ENCODE measurements around the gene SLIT3.

SLIT3 gene

GRCh38 chr5:168843277-168844015 lies 457.5 kb downstream of the SLIT3 start:
- Histone ChIP-seq H3K36me3 (ENCODE audit: low read length) (no peaks in the 10 kb centered on the region), H3K27ac (ENCODE audit: low read depth, low read length) (no peak overlapping the region), H3K4me2 (ENCODE audit: low read depth, low read length, poor library complexity, severe bottlenecking) (no peak overlapping the region), H3K9me2 (replicated peaks; ENCODE audit: insufficient read depth, low read length) (no peaks in the 10 kb centered on the region), H3K4me3 (ENCODE audit: insufficient read depth, low read length, poor library complexity, severe bottlenecking) (no peak overlapping the region), H3K9me3 (ENCODE audit: insufficient read depth, low read length) (no peaks in the 10 kb centered on the region), H3K27me3 (ENCODE audit: low read length) (no peaks in the 10 kb centered on the region), H3F3A (ENCODE audit: insufficient read depth) (no peaks in the 10 kb centered on the region), H3K9ac (ENCODE audit: low read length) (no peak overlapping the region), H2AFZ (ENCODE audit: low read depth, low read length, severe bottlenecking) (no peak overlapping the region), H3K79me2 (ENCODE audit: insufficient read depth, low read length) (no peaks in the 10 kb centered on the region), H4K20me1 (ENCODE audit: low read depth, low read length) (no peaks in the 10 kb centered on the region)
- TF ChIP-seq EZH2phosphoT487 (conservative IDR thresholded peaks at IDR 0.05; ENCODE audit: low read length) = no peak
- no peak for TF ChIP-seq CTCF (IDR thresholded peaks at IDR 0.05; ENCODE audit: insufficient read depth, low read length, poor library complexity, severe bottlenecking)

GRCh38 chr5:168842571-168843205 lies 458.3 kb downstream of the SLIT3 start:
- Histone ChIP-seq H3K4me3 (ENCODE audit: insufficient read depth, low read length, poor library complexity, severe bottlenecking) (no peak overlapping the region), H3K36me3 (ENCODE audit: low read length) (no peaks in the 10 kb centered on the region)

GRCh38 chr5:168837852-168838251 lies 463.1 kb downstream of the SLIT3 start:
- H3K27ac ChIP-seq (ENCODE audit: low read depth, low read length) = no peak overlapping the region
- H3K27me3 ChIP-seq (ENCODE audit: low read length) = no peaks in the 10 kb centered on the region
- H3F3A ChIP-seq (ENCODE audit: insufficient read depth) = no peaks in the 10 kb centered on the region
- H3K9me2 ChIP-seq (replicated peaks; ENCODE audit: insufficient read depth, low read length) = no peaks in the 10 kb centered on the region
- no peaks in the 10 kb centered on the region for H3K9me3 ChIP-seq (ENCODE audit: insufficient read depth, low read length)
- H3K4me2 ChIP-seq (ENCODE audit: low read depth, low read length, poor library complexity, severe bottlenecking) = no peak overlapping the region
- H3K4me3 ChIP-seq (ENCODE audit: insufficient read depth, low read length, poor library complexity, severe bottlenecking) = no peak overlapping the region
- no peak overlapping the region for H2AFZ ChIP-seq (ENCODE audit: low read depth, low read length, severe bottlenecking)
- no peaks in the 10 kb centered on the region for H3K79me2 ChIP-seq (ENCODE audit: insufficient read depth, low read length)
- TF ChIP-seq CTCF (IDR thresholded peaks at IDR 0.05; ENCODE audit: insufficient read depth, low read length, poor library complexity, severe bottlenecking) (no peak), EZH2phosphoT487 (conservative IDR thresholded peaks at IDR 0.05; ENCODE audit: low read length) (no peak)
- no peaks in the 10 kb centered on the region for H4K20me1 ChIP-seq (ENCODE audit: low read depth, low read length)
- H3K36me3 ChIP-seq (ENCODE audit: low read length) = no peaks in the 10 kb centered on the region
- no peak overlapping the region for H3K9ac ChIP-seq (ENCODE audit: low read length)

More at GRCh38 chr5:168842571-168843205, 458.3 kb downstream of the SLIT3 start:
- Histone ChIP-seq H3K9me2 (replicated peaks; ENCODE audit: insufficient read depth, low read length) (no peaks in the 10 kb centered on the region), H3F3A (ENCODE audit: insufficient read depth) (no peaks in the 10 kb centered on the region), H3K27ac (ENCODE audit: low read depth, low read length) (no peak overlapping the region), H4K20me1 (ENCODE audit: low read depth, low read length) (no peaks in the 10 kb centered on the region), H3K9ac (ENCODE audit: low read length) (no peak overlapping the region), H3K4me2 (ENCODE audit: low read depth, low read length, poor library complexity, severe bottlenecking) (no peak overlapping the region), H3K9me3 (ENCODE audit: insufficient read depth, low read length) (no peaks in the 10 kb centered on the region), H3K27me3 (ENCODE audit: low read length) (no peaks in the 10 kb centered on the region), H3K79me2 (ENCODE audit: insufficient read depth, low read length) (no peaks in the 10 kb centered on the region), H2AFZ (ENCODE audit: low read depth, low read length, severe bottlenecking) (no peak overlapping the region)
- TF ChIP-seq CTCF (IDR thresholded peaks at IDR 0.05; ENCODE audit: insufficient read depth, low read length, poor library complexity, severe bottlenecking) (no peak), EZH2phosphoT487 (conservative IDR thresholded peaks at IDR 0.05; ENCODE audit: low read length) (no peak)

All from SU-DHL-6 (cell line).